ENCODE results near the gene FAM3C.

FAM3C gene

GRCh38 chr7:121341933-121342332 lies 54.2 kb downstream of the FAM3C start:
- Histone ChIP-seq H3K4me1 (no peaks in the 10 kb centered on the region), H3K36me3 (no peaks in the 10 kb centered on the region; the same call in 1 of the 2 replicates), H3K9me3 (no peaks in the 10 kb centered on the region), H3K27me3 (peaks cover 17% of the 10 kb centered on the region), H3K4me3 (ENCODE audit: low read depth, low read length) (no peak overlapping the region)
- no peak for DNase-seq
- no peak for TF ChIP-seq CTCF (IDR thresholded peaks at IDR 0.05; ENCODE audit: low read depth, low read length)

- H3K36me3 ChIP-seq: no peaks in the 10 kb centered on the region
- no peaks in the 10 kb centered on the region for H3K9me3 ChIP-seq
- no peak for DNase-seq
- H3K4me3 ChIP-seq (ENCODE audit: low read depth, low read length): no peak overlapping the region
- H3K4me1 ChIP-seq: no peaks in the 10 kb centered on the region
- H3K27me3 ChIP-seq: peaks cover 42% of the 10 kb centered on the region
- no peak for TF ChIP-seq CTCF (IDR thresholded peaks at IDR 0.05; ENCODE audit: low read depth, low read length)
These were observed 57.0 kb downstream of the FAM3C start for GRCh38 chr7:121339082-121339481.

- peak; percentile 30 for TF ChIP-seq CTCF (IDR thresholded peaks at IDR 0.05; ENCODE audit: low read depth, low read length)
- H3K36me3 ChIP-seq: no peaks in the 10 kb centered on the region
- no peaks in the 10 kb centered on the region for H3K9me3 ChIP-seq
- H3K27me3 ChIP-seq: peaks cover 59% of the 10 kb centered on the region
- no peaks in the 10 kb centered on the region for H3K4me1 ChIP-seq
- no peak overlapping the region for H3K4me3 ChIP-seq (ENCODE audit: low read depth, low read length)
- DNase-seq: no peak
These were observed 58.7 kb downstream of the FAM3C start for GRCh38 chr7:121337398-121337797.

- H3K4me3 ChIP-seq (ENCODE audit: low read depth, low read length): no peak overlapping the region
- no peak for TF ChIP-seq CTCF (IDR thresholded peaks at IDR 0.05; ENCODE audit: low read depth, low read length)
- no peak for DNase-seq
- H3K9me3 ChIP-seq: no peaks in the 10 kb centered on the region
- peaks cover 67% of the 10 kb centered on the region for H3K27me3 ChIP-seq
- H3K4me1 ChIP-seq: no peaks in the 10 kb centered on the region
- no peaks in the 10 kb centered on the region for H3K36me3 ChIP-seq
These were observed 59.5 kb downstream of the FAM3C start for GRCh38 chr7:121336579-121336978.

- TF ChIP-seq CTCF (IDR thresholded peaks at IDR 0.05; ENCODE audit: low read depth, low read length): no peak
- H3K4me3 ChIP-seq (ENCODE audit: low read depth, low read length): no peak overlapping the region
- H3K4me1 ChIP-seq: no peaks in the 10 kb centered on the region
- peaks cover 82% of the 10 kb centered on the region for H3K27me3 ChIP-seq
- H3K9me3 ChIP-seq: no peaks in the 10 kb centered on the region
- no peak for DNase-seq
- no peaks in the 10 kb centered on the region for H3K36me3 ChIP-seq
These were observed 61.0 kb downstream of the FAM3C start for GRCh38 chr7:121334875-121335648.

GRCh38 chr7:121334376-121334775 lies 61.7 kb downstream of the FAM3C start:
- Histone ChIP-seq H3K27me3 (peaks cover 89% of the 10 kb centered on the region), H3K9me3 (no peaks in the 10 kb centered on the region), H3K4me1 (no peaks in the 10 kb centered on the region), H3K4me3 (ENCODE audit: low read depth, low read length) (no peak overlapping the region), H3K36me3 (no peaks in the 10 kb centered on the region)
- no peak for DNase-seq
- TF ChIP-seq CTCF (IDR thresholded peaks at IDR 0.05; ENCODE audit: low read depth, low read length): no peak

Data from BE2C (cell line).